ENCODE data around the gene DOHH.
"Not testable (repeated sequence)": the region's sequence is repeated elsewhere in the genome, so short reads cannot be mapped to it uniquely, and the experiment has no call there.

The DOHH gene

DNA sequence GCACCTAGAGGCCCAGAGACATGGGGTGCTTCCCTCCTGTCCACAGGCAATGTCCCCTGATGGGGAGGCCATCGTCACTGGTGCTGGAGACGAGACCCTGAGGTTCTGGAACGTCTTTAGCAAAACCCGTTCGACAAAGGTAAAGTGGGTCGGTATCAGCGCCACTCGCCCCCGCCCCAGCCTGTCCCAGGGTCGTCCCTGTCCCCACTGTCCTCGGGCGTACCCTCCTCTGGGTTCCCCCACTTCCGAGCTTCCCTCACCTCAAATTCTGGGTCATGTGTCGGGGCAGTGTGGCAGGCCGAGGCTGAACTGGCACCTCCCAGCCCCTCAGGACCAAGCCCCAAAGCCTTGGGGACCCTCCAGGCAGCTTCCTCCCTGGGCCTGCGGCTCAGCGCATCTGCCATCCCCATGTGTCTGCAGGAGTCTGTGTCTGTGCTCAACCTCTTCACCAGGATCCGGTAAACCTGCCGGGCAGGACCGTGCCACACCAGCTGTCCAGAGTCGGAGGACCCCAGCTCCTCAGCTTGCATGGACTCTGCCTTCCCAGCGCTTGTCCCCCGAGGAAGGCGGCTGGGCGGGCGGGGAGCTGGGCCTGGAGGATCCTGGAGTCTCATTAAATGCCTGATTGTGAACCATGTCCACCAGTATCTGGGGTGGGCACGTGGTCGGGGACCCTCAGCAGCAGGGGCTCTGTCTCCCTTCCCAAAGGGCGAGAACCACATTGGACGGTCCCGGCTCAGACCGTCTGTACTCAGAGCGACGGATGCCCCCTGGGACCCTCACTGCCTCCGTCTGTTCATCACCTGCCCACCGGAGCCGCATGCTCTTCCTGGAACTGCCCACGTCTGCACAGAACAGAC lies 34.1 kb upstream of the DOHH start:
- no peak for DNase-seq

DNA sequence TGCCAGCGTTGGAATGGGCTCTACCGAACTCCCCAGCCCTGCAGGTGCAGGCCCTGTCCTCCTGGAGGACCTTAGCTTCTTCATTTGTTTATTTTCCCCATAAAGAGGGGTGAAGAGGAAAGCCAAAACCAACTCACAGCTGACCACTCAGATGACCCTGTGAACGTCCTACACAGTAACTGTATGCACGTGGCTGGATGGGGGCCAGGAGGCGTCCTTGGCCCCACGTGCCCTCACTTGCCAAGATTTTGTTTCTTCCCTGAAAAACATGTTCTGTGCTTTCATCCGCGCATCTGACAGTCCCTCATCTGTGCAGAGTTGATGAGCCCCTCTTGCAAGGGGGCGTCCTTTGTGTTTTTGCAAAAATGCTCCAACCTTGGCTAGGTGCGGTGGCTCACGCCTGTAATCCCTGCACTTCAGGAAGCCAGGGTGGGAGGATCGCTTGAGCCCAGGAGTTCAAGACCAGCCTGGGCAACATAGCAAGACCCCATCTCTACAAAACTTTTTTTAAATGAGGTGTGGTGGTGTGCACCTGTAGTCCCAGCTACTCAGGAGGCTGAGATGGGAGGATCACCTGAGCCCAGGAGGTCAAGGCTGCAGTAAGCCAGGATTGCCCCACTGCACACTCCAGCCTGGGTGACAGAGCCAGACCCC lies 33.2 kb upstream of the DOHH start:
- DNase-seq = no peak

DNA sequence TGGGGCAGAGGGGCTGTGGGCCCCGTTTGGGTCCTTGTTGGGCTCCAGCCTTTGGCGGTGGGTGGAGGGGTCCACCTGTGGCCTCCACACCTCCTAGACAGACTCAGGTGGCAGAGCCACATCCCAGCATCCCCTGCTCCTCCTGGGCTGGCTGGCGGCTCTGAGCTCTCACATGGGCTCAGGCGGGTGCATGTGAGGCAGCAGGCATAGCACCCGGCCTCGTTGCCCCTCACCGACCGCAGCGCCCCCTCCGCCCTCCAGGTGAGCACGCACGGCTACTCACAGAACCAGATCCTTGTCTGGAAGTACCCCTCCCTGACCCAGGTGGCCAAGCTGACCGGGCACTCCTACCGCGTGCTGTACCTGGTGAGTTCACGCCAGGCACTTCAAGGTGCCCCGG lies 32.6 kb upstream of the DOHH start:
- no peak for DNase-seq

DNA sequence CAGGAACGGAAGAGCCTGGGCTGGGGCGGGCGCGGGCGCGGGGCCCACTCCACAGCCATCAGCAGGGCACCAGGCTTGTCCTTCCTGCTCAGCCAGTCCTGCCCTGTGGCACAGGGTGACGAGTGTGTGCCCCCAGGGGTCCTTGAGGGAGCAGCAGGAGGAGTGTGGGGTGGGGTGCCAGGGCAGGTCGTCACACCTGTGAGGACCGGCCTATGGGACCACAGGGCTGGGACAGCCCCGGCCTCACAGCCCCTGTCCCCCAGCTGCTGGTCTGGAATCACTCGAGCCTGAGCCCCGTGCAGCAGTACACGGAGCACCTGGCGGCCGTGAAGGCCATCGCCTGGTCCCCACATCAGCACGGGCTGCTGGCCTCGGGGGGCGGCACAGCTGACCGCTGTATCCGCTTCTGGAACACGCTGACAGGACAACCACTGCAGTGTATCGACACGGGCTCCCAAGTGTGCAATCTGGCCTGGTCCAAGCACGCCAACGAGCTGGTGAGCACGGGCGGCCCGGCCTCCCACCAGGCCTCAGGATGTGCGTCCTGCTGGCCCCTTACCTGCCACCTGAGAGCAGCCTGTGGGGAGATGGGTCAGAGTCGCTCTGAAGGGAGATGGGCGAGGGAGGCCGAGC lies 31.8 kb upstream of the DOHH start:
- DNase-seq = no peak

DNA sequence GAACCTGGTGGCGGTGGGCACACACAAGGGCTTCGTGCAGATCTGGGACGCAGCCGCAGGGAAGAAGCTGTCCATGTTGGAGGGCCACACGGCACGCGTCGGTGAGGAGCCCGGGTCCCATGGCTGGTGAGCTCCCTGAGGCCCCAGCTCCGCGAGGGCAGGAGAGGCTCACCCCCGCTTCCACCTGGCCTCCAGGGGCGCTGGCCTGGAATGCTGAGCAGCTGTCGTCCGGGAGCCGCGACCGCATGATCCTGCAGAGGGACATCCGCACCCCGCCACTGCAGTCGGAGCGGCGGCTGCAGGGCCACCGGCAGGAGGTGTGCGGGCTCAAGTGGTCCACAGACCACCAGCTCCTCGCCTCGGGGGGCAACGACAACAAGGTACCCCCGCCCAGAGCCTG lies 31.2 kb upstream of the DOHH start:
- no peak for DNase-seq

DNA sequence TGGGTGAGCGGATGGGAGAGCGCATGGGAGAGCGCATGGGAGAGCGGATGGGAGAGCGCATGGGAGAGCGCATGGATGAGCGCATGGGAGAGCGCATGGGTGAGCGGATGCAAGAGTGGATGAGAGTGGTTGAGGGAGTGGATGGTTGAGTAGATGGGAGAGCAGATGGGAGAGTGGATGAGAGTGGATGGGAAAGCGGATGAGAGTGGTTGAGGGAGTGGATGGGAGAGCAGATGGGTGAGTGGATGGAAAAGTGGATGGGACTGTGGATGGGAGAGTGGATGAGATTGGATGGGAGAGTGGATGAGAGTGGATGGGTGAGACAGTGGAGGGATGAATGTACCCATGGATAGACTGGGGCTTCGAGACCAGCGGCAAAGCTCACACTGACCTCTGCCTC lies 29.9 kb upstream of the DOHH start:
- no peak for DNase-seq

DNA sequence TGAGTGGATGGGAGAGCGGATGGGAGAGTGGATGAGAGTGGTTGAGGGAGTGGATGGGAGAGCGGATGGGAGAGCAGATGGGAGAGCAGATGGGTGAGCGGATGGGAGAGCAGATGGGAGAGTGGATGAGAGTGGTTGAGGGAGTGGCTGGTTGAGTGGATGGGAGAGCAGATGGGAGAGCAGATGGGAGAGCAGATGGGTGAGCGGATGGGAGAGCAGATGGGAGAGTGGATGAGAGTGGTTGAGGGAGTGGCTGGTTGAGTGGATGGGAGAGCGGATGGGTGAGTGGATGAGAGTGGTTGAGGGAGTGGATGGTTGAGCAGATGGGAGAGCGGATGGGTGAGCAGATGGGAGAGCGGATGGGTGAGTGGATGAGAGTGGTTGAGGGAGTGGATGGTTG lies 28.8 kb upstream of the DOHH start:
- not testable (repeated sequence) for DNase-seq

DNA sequence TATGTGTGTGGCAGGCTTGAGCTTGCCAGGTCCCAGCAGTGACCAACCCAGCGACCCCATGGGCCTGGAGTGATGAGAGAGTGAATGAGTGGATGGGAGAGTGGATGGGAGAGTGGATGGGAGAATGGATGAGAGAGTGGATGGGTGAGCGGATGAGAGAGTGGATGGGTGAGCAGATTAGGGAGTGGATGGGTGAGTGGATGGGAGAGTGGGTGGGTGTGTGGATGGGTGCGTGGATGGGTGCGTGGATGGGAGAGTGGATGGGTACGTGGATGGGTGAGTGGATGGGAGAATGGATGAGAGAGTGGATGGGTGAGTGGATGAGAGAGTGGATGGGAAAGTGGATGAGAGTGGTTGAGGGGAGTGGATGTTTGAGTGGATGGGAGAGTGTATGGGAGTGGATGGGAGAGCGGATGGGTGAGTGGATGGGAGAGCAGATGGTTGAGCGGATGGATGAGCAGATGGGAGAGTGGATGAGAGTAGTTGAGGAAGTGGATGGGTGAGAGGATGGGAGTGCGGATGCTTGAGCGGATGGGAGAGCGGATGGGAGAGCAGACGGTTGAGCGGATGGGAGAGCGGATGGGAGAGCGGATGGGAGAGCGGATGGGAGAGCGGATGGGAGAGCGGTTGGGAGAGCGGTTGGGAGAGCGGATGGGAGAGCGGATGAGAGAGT lies 28.2 kb upstream of the DOHH start:
- no peak for DNase-seq

DNA sequence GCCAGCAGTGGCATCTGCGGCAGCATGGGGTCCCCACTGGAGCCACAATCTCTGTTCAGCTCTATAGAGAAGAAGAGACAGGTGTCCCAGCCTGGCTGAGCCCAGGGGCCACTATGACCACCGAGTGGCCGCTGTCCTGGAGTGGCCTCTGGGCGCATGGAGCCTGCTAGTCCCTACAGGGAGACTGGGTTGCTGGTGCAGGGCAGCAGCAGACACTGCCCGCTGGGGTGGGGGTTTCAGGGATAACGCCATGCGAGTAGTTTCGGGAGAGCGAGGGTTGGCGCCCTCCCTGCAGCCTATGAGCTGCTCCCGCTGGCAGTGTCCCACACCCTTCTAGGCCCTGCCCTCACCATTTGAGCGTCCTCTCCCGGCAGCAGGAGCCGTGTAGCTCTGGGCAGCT lies 27.6 kb upstream of the DOHH start:
- no peak for DNase-seq

DNA sequence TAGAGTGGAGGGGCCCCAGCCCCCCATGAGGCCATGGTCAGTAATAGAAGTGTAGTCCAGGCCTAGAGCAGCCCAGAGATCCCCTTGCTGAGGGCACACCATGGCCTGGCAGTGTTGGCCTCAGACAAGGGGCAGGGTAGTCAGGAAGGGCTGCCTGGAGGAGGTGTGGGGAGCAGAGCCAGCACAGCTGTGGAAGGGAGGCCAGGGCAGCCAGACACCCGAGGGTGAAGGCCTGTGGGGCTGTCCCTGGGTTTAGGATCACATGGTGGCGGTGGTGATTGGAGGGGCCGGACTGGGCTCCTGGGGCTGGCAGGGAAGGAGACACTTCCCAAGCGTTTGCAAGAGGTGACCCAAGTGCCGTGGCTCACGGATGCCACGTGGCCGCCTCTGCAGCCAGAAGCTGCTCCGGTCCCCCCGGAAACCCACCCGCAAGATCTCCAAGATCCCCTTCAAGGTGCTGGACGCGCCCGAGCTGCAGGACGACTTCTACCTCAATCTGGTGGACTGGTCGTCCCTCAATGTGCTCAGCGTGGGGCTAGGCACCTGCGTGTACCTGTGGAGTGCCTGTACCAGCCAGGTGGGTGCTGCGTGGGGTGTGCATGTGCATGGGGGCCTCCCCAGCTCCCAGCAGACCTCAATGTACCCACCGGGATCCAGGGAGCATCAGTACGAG lies 26.9 kb upstream of the DOHH start:
- no peak for DNase-seq

DNA sequence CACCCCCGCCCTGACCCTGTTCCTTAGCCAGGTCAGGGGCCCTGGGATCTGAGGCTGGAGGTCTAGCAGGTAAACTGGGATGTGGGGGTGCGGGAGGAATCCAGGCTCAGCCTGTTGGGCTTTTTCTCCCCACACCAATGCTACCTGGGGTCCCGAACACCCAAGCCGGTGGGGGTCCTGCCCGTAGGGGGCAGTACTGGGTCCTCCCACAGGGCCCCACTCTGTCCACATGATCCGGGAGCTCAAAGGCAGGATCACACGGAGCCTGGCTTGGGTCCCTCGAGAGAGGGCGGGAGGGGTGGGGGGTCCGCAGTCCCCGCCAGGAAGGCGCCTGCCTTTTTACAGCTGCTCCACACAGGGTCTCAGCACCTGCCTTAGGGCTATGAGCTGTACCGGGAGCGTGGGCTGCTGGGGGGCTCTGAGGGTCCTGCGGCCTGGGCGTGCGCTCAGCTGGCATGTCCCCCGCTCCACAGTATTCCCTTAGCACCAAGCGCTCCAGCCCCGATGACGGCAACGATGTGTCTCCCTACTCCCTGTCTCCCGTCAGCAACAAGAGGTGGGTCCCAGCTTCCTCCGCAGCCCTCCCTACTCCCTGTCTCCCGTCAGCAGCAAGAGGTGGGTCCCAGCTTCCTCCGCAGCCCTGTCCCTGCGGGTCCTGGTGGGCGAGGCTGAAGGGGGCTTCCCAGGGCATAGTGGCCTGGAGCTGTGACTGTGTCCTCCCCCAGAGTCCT lies 26.2 kb upstream of the DOHH start:
- no peak for DNase-seq

DNA sequence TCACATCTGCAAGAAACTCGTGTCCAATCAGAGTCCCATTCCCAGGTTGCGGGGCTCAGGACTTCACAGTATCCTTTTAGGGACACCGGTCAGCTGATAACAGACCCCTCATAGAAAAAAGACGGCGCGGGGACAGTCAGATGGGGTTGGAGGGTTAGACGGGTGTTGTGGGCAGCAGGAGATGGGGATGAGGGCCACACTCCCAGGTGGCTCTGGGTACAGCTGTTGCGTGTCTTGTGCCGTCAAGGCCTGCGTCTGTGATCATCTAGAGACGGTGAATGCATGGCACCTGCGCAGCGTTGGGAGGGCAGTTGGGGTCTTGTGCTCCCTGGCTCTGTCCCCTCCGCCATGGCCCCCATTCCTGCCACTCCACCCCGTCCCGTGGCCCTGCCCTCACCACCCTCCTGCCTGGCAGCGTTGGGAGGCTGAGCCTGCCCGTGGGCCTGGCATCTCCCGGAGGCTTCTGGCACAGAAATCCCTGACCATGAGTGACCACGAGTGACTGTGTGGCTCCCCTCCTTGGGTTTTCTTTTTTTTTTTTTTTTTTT lies 24.5 kb upstream of the DOHH start:
- DNase-seq = no peak

DNA sequence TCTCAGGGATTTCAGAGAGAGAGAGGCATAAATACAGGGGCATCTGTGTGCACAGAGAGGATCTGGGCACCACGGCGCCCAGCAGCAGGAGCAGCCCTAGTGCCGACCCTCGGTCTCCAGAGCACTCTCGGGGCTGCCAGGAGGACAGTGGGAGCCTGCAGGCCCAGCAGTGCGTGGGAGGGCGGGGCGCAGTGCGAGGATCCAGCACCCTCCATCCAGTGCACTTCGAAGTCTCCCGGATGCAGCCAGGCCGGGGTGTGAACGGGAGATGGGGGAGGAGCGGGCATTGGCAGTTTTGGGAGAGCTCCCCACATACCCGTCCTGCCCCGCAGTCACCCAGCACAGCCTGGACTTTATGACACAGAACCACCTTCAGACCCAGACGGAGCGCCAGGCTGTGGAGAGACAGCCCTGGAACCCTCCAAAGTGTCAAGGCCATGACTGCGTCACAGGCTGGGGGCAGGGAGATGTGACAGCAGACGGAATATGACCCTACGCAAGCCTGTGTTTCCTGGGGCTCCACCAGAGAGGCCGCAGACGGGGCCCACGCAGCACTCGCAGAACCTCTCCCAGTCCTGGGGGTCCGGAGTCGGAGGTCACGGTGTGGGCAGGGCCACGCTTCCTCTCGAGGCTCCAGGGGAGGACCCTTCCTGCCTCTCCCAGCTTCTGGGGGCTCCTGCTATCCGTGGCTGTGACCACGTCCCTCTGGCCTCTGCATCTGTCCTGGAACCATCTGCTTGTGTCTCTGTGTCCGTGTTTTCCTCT lies 23.8 kb upstream of the DOHH start:
- DNase-seq = no peak

DNA sequence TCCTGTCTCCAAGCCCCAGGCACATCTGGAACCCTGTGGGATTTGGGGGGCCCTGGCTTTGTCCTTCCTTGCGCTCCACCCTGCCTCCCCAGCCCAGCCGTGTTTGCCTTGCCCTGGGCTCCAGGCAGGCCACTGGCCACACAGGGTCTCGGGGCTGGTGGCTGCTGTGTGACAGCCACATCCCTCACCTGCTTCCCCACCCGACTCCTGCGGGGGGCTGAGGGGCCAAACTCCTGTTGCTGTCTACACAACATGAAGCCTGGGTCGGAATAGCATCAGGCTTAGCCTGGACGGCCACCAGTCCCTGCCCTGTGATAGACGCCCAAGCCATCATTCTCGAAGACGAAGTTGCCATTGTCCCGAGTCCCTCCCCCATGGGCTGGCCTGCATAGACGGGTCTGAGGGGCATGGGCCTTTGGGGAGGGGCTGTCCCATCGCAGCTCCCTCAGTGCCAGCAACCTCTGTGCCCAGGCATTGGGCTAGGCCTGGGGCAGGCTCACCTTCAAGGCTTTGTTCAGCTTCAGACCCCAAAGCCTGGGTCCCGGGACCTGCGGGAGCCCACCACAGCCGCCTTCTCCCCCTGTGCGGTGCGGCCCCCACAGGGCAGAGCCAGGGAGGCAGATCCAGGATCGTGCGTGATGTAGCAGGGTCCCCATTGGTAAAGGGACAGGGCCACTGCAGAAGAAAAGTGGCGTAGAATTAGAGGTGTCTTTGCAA lies 23.0 kb upstream of the DOHH start:
- DNase-seq = no peak

DNA sequence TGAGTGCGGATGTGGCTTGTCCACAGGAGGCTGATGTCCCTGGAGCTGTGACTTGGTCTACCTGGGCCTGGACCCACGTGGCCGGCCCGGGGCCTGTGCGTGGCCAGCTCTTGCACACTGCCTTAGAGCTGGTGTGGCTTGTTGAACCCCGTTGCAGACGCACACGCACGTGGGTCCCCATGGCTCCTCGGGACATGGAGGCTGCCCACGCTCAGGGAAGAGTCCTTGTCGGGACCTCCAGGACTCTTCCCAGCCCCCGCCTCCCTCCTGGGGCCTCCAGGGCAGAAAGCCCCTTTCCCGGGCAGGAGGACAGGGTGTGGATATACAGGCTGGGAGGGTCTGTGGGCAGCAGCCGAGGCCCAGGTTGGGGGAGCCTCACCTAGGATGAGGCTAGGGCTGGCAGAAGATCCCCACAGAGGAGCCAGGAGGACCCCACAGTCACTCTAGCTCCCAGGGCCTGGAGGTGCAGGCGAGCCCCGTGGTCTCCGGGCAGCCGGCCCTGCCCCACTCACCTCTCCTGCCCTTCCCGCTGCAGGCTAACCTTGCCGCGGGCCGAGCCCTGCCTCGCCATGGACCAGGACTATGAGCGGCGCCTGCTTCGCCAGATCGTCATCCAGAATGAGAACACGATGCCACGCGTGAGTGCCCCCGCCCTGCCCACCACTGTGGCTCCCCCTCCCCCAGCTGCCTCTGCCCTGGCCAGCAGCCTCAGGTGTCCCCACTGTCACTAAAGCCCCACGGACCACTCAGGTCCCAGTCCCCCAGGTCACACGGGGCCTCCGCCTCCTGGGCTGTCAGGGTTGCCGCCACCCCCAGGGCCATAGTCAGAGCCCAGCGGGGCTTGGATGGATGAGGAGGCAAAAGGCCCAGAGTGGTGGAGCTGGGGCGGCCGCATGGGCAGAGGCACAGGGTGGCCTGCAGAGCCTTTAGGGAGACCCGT lies 22.2 kb upstream of the DOHH start:
- no peak for DNase-seq

DNA sequence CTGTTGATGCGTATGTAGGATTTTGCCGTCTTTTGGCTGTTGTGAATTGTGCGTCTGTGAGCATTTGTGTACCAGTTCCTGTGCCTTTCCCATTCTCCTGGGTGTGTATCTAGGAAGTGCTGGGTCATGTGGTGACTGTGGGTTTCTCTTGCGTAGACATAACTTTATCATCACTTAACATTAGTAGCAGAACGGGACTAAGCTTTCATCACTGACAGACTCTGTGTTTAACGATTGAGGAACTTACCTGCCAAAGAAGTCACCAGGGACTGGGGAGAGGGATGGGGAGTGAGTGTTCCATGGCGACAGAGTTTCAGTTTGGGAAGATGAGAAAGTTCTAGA lies 20.6 kb upstream of the DOHH start:
- no peak for DNase-seq

DNA sequence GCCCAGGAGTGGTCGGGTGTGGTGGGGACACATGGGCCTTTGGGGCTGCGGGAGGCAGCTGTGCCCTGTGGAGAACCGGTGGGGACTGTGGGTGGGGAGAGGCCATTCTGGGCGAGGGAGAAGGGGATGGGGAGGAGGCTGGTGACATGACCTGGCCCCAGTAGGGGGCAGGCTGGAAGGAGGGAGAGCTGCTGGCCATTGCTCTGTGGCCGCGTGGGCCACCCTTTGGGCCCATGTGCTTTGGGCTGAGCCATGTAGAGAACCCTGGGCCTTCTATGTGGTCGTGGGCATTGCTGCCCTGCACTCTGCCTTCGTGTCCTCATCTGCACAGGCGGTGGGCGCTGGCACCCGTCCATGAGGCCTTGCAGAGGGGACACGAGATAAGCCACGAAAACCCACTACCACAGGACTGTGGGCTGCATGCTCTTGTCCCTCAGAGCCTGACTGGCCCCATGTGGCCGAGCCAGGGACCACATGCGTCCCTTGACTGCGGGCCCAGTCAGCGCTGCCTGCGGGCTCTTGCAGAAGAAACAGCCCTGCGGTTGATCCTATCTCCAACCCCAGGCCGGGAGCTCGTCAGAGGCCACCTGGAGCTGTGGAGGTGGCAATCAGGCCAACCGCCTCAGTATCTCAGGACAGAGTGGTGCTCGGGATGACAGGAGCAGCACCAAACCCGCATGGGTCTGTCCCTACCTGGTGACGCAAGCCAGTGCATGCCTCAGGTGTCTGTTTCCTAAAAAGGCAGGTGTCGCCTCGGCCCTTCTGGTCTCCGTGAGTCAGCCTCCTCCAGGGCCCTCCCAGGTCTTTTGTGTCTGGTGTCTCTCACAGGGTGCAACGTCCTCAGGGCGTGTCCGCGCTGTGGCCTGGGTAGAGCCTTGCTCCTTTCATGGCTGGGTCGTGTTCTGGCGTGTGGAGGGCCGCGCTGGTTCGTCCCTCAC lies 20.0 kb upstream of the DOHH start:
- no peak for DNase-seq

DNA sequence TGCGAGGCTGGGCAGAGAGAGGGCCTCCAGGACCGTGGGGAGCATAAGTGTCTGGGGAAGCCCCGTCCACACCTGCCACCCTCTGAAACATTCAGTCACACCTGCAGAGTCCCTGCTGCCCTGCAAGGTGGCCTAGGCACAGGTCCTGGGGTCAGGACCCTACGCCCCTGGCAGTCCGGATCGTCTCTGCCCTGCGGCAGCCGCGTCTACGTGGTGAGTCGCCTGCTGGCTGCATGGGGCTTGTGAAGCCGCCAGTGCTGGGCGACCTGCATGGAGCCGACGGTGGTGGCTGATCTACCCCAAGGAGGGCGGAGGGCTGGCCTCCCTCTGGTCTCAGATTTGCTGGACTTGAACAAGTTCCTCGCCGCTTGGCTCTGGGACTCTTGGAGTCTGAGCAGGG lies 18.7 kb upstream of the DOHH start:
- DNase-seq = no peak

Measured in T1000 (cell line).